ENCODE results near the gene HAPLN3.
A peak's percentile ranks its signal among the peaks of the same experiment; 100 is the strongest.
"Not testable (repeated sequence)": the region's sequence is repeated elsewhere in the genome, so short reads cannot be mapped to it uniquely, and the experiment has no call there.

The HAPLN3 gene

GRCh38 chr15:88894819-88895767 is at the start of gene HAPLN3:
HAPLN3 (minus strand) TSS chr15:88895544; CDS start chr15:88887298, 8,246 bp downstream.
- DNase-seq: peak; percentile 69

- no peak for DNase-seq
These were observed 44.8 kb upstream of the HAPLN3 start for GRCh38 chr15:88940110-88940675.

GRCh38 chr15:88939486-88939806 is 44.1 kb upstream of the HAPLN3 start:
- no peak for DNase-seq

GRCh38 chr15:88938802-88939485 is 43.6 kb upstream of the HAPLN3 start:
- DNase-seq: no peak

GRCh38 chr15:88934449-88934848 is 39.1 kb upstream of the HAPLN3 start:
- not testable (repeated sequence) for DNase-seq

GRCh38 chr15:88932875-88933330 is 37.6 kb upstream of the HAPLN3 start:
- no peak for DNase-seq

- no peak for DNase-seq
These were observed 37.0 kb upstream of the HAPLN3 start for GRCh38 chr15:88932271-88932874.

GRCh38 chr15:88930579-88930978 is 35.2 kb upstream of the HAPLN3 start:
- no peak for DNase-seq

- DNase-seq: not testable (repeated sequence)
These were observed 34.2 kb upstream of the HAPLN3 start for GRCh38 chr15:88929358-88930098.

- not testable (repeated sequence) for DNase-seq
These were observed 32.8 kb upstream of the HAPLN3 start for GRCh38 chr15:88928192-88928591.

GRCh38 chr15:88925648-88926047 is 30.3 kb upstream of the HAPLN3 start:
- not testable (repeated sequence) for DNase-seq

- DNase-seq: not testable (repeated sequence)
These were observed 25.6 kb upstream of the HAPLN3 start for GRCh38 chr15:88920892-88921435.

- DNase-seq: no peak
These were observed 25.0 kb upstream of the HAPLN3 start for GRCh38 chr15:88920186-88920891.

GRCh38 chr15:88918738-88919137 is 23.4 kb upstream of the HAPLN3 start:
- DNase-seq: no peak

GRCh38 chr15:88917760-88918159 is 22.4 kb upstream of the HAPLN3 start:
- DNase-seq: no peak

GRCh38 chr15:88915354-88915753 is 20.0 kb upstream of the HAPLN3 start:
- DNase-seq: no peak

- DNase-seq: no peak
These were observed 18.5 kb upstream of the HAPLN3 start for GRCh38 chr15:88913850-88914169.

GRCh38 chr15:88913017-88913849 is 17.9 kb upstream of the HAPLN3 start, which contains the start of gene MFGE8:
MFGE8 (minus strand) TSS chr15:88913379; CDS start chr15:88913319, 60 bp downstream.
- DNase-seq: peak; percentile 73

- no peak for DNase-seq
These were observed 17.2 kb upstream of the HAPLN3 start for GRCh38 chr15:88912500-88912921.

GRCh38 chr15:88911766-88912118 is 16.4 kb upstream of the HAPLN3 start:
- no peak for DNase-seq
